IMR-90 (cell line): ENCODE measurements around the gene LZIC. TPM values are rescaled to one million over a fixed set of nuclear protein-coding genes. Genes with fewer than 3 reads are reported as not detected.

Experiments
- ATAC-seq: fragments of 200-7000 bp; cut with Tn5 transposase; 2 replicates; pipeline ENCODE4 v1.9.1; 2020; ENCODE audit warnings: low read depth, mild to moderate bottlenecking, moderate library complexity
- BruUV-seq: library from RNA; stranded (reverse); fragments of 400-500 nt; replicated peaks from 2 replicates; lab custom pipeline; 2021; lab: Mats Ljungman, UMichigan
- CTCF ChIA-PET: fragments of 300-600 bp; formaldehyde crosslinking; extraction: SDS; loops from one replicate; lab custom pipeline; 2021; ENCODE audit warnings: antibody characterized with exemption; lab: Yijun Ruan, JAX
- POLR2A ChIA-PET: fragments of 300-600 bp; sonication (Branson Sonifier 250); formaldehyde crosslinking; loops from one replicate; lab custom pipeline; 2022; ENCODE audit warnings: antibody characterized with exemption; ENCODE audit not compliant: unreplicated experiment; lab: Charles Lee
- DNase-seq: peaks from one replicate; pipeline ENCODE4 v3.0.0; 2013
- H2AFZ ChIP-seq: replicated peaks from 2 replicates; pipeline ENCODE3; 2013; ENCODE audit warnings: low read length, mild to moderate bottlenecking; ENCODE audit not compliant: poor library complexity
- H2AK5ac ChIP-seq: 2 replicates; pipeline ENCODE4 v1.6.1; 2013; ENCODE audit warnings: low read depth, low read length, inconsistent platforms
- H2AK9ac ChIP-seq: replicated peaks from 2 replicates; pipeline ENCODE3; 2013; ENCODE audit warnings: mild to moderate bottlenecking, low read depth, low read length, moderate library complexity; ENCODE audit not compliant: poor library complexity
- H2BK120ac ChIP-seq: 2 replicates; pipeline ENCODE4 v1.6.1; 2013; ENCODE audit warnings: low read depth, low read length, inconsistent platforms
- H2BK15ac ChIP-seq: 3 replicates; pipeline ENCODE4 v1.6.1; 2013; ENCODE audit warnings: low read depth, low read length, inconsistent platforms
- H2BK20ac ChIP-seq: 2 replicates; pipeline ENCODE4 v1.6.1; 2013; ENCODE audit warnings: low read depth, mild to moderate bottlenecking, inconsistent platforms, low read length, moderate library complexity
- H2BK5ac ChIP-seq: 2 replicates; pipeline ENCODE4 v1.6.1; 2013; ENCODE audit warnings: mild to moderate bottlenecking, low read depth, low read length, inconsistent platforms; ENCODE audit not compliant: poor library complexity, severe bottlenecking
- H3K14ac ChIP-seq: replicated peaks from 2 replicates; pipeline ENCODE4 v1.6.1; 2013; ENCODE audit warnings: low read depth, low read length, inconsistent platforms
- H3K18ac ChIP-seq: 2 replicates; pipeline ENCODE4 v1.6.1; 2013; ENCODE audit warnings: low read depth, low read length, control low read depth
- H3K23ac ChIP-seq: 2 replicates; pipeline ENCODE4 v1.6.1; 2013; ENCODE audit warnings: low read depth, low read length, inconsistent platforms
- H3K27ac ChIP-seq: 2 replicates; pipeline ENCODE4 v1.5.1; 2013; ENCODE audit warnings: mild to moderate bottlenecking, control low read depth, low read length; ENCODE audit not compliant: insufficient read depth
- H3K27me3 ChIP-seq: 2 replicates; pipeline ENCODE4 v1.6.1; 2013; ENCODE audit warnings: low read length; ENCODE audit not compliant: control insufficient read depth, insufficient read depth
- H3K36me3 ChIP-seq: 2 replicates; pipeline ENCODE4 v1.6.1; 2013; ENCODE audit warnings: low read length, mixed read lengths; ENCODE audit not compliant: control insufficient read depth, insufficient read depth
- H3K4ac ChIP-seq: 2 replicates; pipeline ENCODE4 v1.6.1; 2013; ENCODE audit warnings: low read depth, low read length, inconsistent platforms
- H3K4me1 ChIP-seq: 2 replicates; pipeline ENCODE4 v1.6.1; 2013; ENCODE audit warnings: low read length, mixed read lengths; ENCODE audit not compliant: control insufficient read depth, insufficient read depth
- H3K4me2 ChIP-seq: 2 replicates; pipeline ENCODE4 v1.6.1; 2013; ENCODE audit warnings: low read depth, mild to moderate bottlenecking, control low read depth, low read length, moderate library complexity
- H3K4me3 ChIP-seq: 2 replicates; pipeline ENCODE4 v1.5.1; 2013; ENCODE audit warnings: low read depth, mild to moderate bottlenecking, control low read depth, low read length, moderate library complexity; ENCODE audit not compliant: insufficient read depth
- H3K56ac ChIP-seq: 2 replicates; pipeline ENCODE4 v1.6.1; 2013; ENCODE audit warnings: low read length, inconsistent platforms; ENCODE audit not compliant: insufficient read depth; ENCODE audit errors: extremely low read depth
- H3K79me1 ChIP-seq, 2 experiments: 2 replicates each; pipeline ENCODE4 v1.6.1; 2013; ENCODE audit warnings: low read length in 2 of 2, inconsistent platforms in 1 of 2, low read depth in 1 of 2
- H3K9ac ChIP-seq: 2 replicates; pipeline ENCODE4 v1.6.1; 2013; ENCODE audit warnings: low read depth, low read length, control low read depth
- H3K9me1 ChIP-seq: 2 replicates; pipeline ENCODE4 v1.6.1; 2013; ENCODE audit warnings: low read length, inconsistent platforms; ENCODE audit not compliant: insufficient read depth
- H3K9me3 ChIP-seq: 2 replicates; pipeline ENCODE4 v1.6.1; 2013; ENCODE audit warnings: low read length; ENCODE audit not compliant: control insufficient read depth, insufficient read depth
- H4K20me1 ChIP-seq: 2 replicates; pipeline ENCODE4 v1.6.1; 2013; ENCODE audit warnings: low read length, inconsistent platforms; ENCODE audit not compliant: insufficient read depth
- H4K5ac ChIP-seq: 2 replicates; pipeline ENCODE4 v1.6.1; 2013; ENCODE audit warnings: mild to moderate bottlenecking, low read depth, low read length, control low read depth
- H4K8ac ChIP-seq, 2 experiments: 2 replicates each; pipeline ENCODE4 v1.6.1; 2013; ENCODE audit warnings: low read depth in 2 of 2, low read length in 2 of 2, control low read depth in 1 of 2, inconsistent platforms in 1 of 2
- H4K91ac ChIP-seq: 2 replicates; pipeline ENCODE4 v1.6.1; 2013; ENCODE audit warnings: low read depth, low read length, inconsistent platforms; ENCODE audit not compliant: insufficient read depth
- BHLHE40 ChIP-seq: fragments of 150-350 bp; IDR thresholded peaks from 2 replicates; pipeline ENCODE4 v1.6.1; 2016; ENCODE audit warnings: mild to moderate bottlenecking, low read depth, low read length
- CEBPB ChIP-seq: IDR thresholded peaks from 2 replicates; pipeline ENCODE4 v1.6.1; 2012; ENCODE audit warnings: low read depth, low read length, improper control_type of control experiment
- CHD1 ChIP-seq: IDR thresholded peaks from 2 replicates; pipeline ENCODE4 v1.6.1; 2012; ENCODE audit warnings: low read depth, low read length, improper control_type of control experiment
- CTCF ChIP-seq: conservative IDR thresholded peaks from 2 replicates; pipeline ENCODE4 v1.5.1; 2012; ENCODE audit warnings: mild to moderate bottlenecking, low read depth, low read length, improper control_type of control experiment
- ELK1 ChIP-seq: fragments of 150-350 bp; IDR thresholded peaks from 2 replicates; pipeline ENCODE4 v1.6.1; 2016; ENCODE audit warnings: low read depth, mild to moderate bottlenecking, low read length, moderate library complexity, borderline replicate concordance
- FOS ChIP-seq: fragments of 150-350 bp; IDR thresholded peaks from 2 replicates; pipeline ENCODE4 v1.6.1; 2016; ENCODE audit warnings: low read depth, low read length
- MAZ ChIP-seq: IDR thresholded peaks from 2 replicates; pipeline ENCODE4 v1.6.1; 2012; ENCODE audit warnings: low read depth, mild to moderate bottlenecking, low read length, improper control_type of control experiment, moderate library complexity, borderline replicate concordance
- MXI1 ChIP-seq: IDR thresholded peaks from 2 replicates; pipeline ENCODE4 v1.6.1; 2012; ENCODE audit warnings: low read depth, mild to moderate bottlenecking, low read length, moderate library complexity, borderline replicate concordance
- NFE2L2 ChIP-seq: fragments of 150-350 bp; IDR thresholded peaks from 2 replicates; pipeline ENCODE4 v1.6.1; 2016; ENCODE audit warnings: low read depth, mild to moderate bottlenecking, low read length
- POLR2A ChIP-seq: IDR thresholded peaks from 2 replicates; pipeline ENCODE4 v1.6.1; 2012; ENCODE audit warnings: mild to moderate bottlenecking, low read depth, low read length
- RAD21 ChIP-seq: IDR thresholded peaks from 2 replicates; pipeline ENCODE4 v1.6.1; 2012; ENCODE audit warnings: low read length, improper control_type of control experiment
- RCOR1 ChIP-seq: IDR thresholded peaks from 2 replicates; pipeline ENCODE4 v1.6.1; 2012; ENCODE audit warnings: mild to moderate bottlenecking, low read length, improper control_type of control experiment; ENCODE audit not compliant: insufficient replicate concordance
- SMC3 ChIP-seq: fragments of 150-350 bp; IDR thresholded peaks from 2 replicates; pipeline ENCODE4 v1.6.1; 2016; ENCODE audit warnings: low read depth, mild to moderate bottlenecking, antibody characterized with exemption, low read length, moderate library complexity
- USF2 ChIP-seq: fragments of 150-350 bp; IDR thresholded peaks from 2 replicates; pipeline ENCODE4 v1.6.1; 2017; ENCODE audit warnings: mild to moderate bottlenecking, antibody characterized with exemption, low read length, low read depth
- WGBS, 2 experiments: methylation state at CpG; one replicate each; pipeline versions ENCODE4 v1.1.5 to v1.1.7; 2013; ENCODE audit warnings: missing lambda C conversion rate in 2 of 2; ENCODE audit not compliant: insufficient read length in 1 of 2; ENCODE audit errors: extremely low coverage in 2 of 2; 5-methylcytosine and 5-hydroxymethylcytosine counted together
- dilution Hi-C: fragments of 300-500 bp; cut with HindIII; formaldehyde crosslinking; loops from one replicate; pipeline ENCODE4 v1.14.3; 2018; ENCODE audit warnings: low sequenced_read_pairs; ENCODE audit not compliant: unreplicated experiment
- in situ Hi-C: fragments of 300-500 bp; cut with MboI; formaldehyde crosslinking; loops from 3 replicates; pipeline ENCODE4 v1.14.3; 2019; ENCODE audit warnings: low sequenced_read_pairs, inconsistent platforms, mixed read lengths
- intact Hi-C: fragments of 100-400 bp; cut with micrococcal nuclease; formaldehyde crosslinking; loops from 2 replicates; pipeline ENCODE4 v1.10.0; 2022
- polyA plus RNA-seq, 3 experiments: library from polyadenylated mRNA; depleted of rRNA; stranded (reverse); fragments of >200 nt; gene quantifications; 2 replicates each; pipeline ENCODE4 v1.2.3, GENCODE V29; 2012; ENCODE audit warnings: low replicate concordance in 1 of 3
- total RNA-seq: library from RNA; depleted of rRNA; stranded (reverse); fragments of >200 nt; gene quantifications from 2 replicates; pipeline ENCODE4 v1.2.3, GENCODE V29; 2012

Gene LZIC
- total and polyA plus RNA-seq, 2 of the 4 experiments (the other 2 are of a cell fraction), result 11.6 to 19.0 TPM

- no peak overlapping the region for H3K4me3 ChIP-seq
- BruUV-seq, result no TSS peak
- no peak overlapping the region for H3K27ac ChIP-seq
- H3K79me1 ChIP-seq, result no peaks in the 10 kb centered on the region
- TF ChIP-seq ELK1 (no peak), CTCF (no peak), NFE2L2 (no peak), POLR2A (no peak), SMC3 (no peak), BHLHE40 (no peak), RCOR1 (no peak), MAZ (no peak), CHD1 (no peak), FOS (no peak), RAD21 (no peak), USF2 (no peak), CEBPB (no peak), MXI1 (no peak)
- intact Hi-C loops (no loop called here), in situ Hi-C loops (no loop called here), dilution Hi-C loops (no loop called here)
- H2AK5ac ChIP-seq, result no peak overlapping the region
- ChIA-PET POLR2A (no interaction called here), CTCF (no interaction called here)
- H3K18ac ChIP-seq, result no peak overlapping the region
- H2BK5ac ChIP-seq, result no peak overlapping the region
- no peak overlapping the region for H3K4ac ChIP-seq
- no peaks in the 10 kb centered on the region for H3K9me1 ChIP-seq
- H4K5ac ChIP-seq, result no peak overlapping the region
- no CpG with 5 or more reads among the region's 5 CpGs for WGBS, 2 experiments
- no peak overlapping the region for H2BK120ac ChIP-seq
- H2AK9ac ChIP-seq, result no peak overlapping the region
- H2BK15ac ChIP-seq, result no peak overlapping the region
- no peak overlapping the region for H4K8ac ChIP-seq
- no peak overlapping the region for H3K56ac ChIP-seq
- ATAC-seq (no peak), DNase-seq (no peak)
- no peaks in the 10 kb centered on the region for H3K9me3 ChIP-seq
- no peak overlapping the region for H4K91ac ChIP-seq
- peaks cover 20% of the 10 kb centered on the region for H3K27me3 ChIP-seq
- H3K14ac ChIP-seq, result no peak overlapping the region
- no peak overlapping the region for H3K23ac ChIP-seq
- H3K4me2 ChIP-seq, result no peak overlapping the region
- no peak overlapping the region for H2AFZ ChIP-seq
- no peaks in the 10 kb centered on the region for H4K20me1 ChIP-seq
- no peaks in the 10 kb centered on the region for H3K4me1 ChIP-seq
- H3K9ac ChIP-seq, result no peak overlapping the region
- H2BK20ac ChIP-seq, result no peak overlapping the region
- H3K36me3 ChIP-seq, result no peaks in the 10 kb centered on the region
These were observed 49.7 kb upstream of the LZIC start for GRCh38 chr1:9992910-9993309.
